C4-2B (cell line): ENCODE results near the gene GGPS1.
A peak's percentile ranks its signal among the peaks of the same experiment; 100 is the strongest.
"Not testable (repeated sequence)": the region's sequence is repeated elsewhere in the genome, so short reads cannot be mapped to it uniquely, and the experiment has no call there.

Experiments used
- H3K27ac ChIP-seq: fragments of 450-650 bp; 2 replicates; pipeline ENCODE4 v1.5.1; 2017
- ZFX ChIP-seq: fragments of 450-650 bp; IDR thresholded peaks from 2 replicates; pipeline ENCODE4 v1.6.1; 2017
- TF ChIP-seq, protein P1 (sequence below): fragments of 450-650 bp; conservative IDR thresholded peaks from 2 replicates; pipeline ENCODE4 v1.5.1; 2017; ENCODE audit warnings: mild to moderate bottlenecking

GGPS1 gene

DNA sequence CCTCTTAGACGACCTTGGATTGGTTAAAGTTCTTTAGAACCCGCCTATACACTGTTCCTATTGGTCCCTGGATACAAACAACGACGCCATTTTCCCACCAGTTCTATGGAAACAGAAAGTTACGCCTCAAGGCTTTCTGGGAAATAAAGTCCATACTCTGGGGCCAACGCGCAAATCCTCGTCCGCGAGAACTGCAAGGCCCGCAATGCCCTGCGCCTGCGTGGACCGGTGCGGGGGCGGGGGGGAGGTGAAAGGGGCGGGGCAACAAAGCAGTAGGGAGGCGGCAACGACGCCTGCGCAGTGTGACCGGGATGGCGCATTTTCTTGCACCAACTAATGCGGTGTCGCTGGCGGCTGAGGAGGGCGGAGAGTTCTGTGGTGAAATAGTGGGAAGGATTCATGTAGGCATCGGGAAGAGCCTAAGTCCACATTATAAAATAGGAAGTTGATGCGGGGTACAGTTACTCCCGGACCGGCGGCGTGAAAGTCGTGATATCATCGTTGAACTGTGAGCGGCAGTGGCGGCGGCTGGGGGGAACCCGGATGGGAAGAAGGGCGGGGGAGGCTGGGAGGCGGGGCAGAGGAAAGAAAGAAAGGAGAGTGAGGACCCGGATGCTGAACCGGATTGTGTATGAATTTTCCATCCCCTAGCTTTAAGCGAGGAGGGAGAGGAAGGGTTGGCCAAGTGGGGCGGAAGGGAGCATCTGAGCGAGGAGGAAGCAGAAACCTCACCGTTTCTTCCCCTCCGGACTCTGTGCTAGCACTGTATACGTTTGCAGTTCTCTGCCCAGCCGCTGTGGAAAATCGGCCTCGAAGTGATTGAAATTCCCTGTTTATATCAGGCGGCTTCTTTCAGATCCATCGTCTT is at the start of gene GGPS1:
GGPS1 (plus strand) TSS at position 300 of the 868 bp plus-strand sequence. CDS start 6,695 bp downstream, outside the sequence.
- TF ChIP-seq, protein P1, sequence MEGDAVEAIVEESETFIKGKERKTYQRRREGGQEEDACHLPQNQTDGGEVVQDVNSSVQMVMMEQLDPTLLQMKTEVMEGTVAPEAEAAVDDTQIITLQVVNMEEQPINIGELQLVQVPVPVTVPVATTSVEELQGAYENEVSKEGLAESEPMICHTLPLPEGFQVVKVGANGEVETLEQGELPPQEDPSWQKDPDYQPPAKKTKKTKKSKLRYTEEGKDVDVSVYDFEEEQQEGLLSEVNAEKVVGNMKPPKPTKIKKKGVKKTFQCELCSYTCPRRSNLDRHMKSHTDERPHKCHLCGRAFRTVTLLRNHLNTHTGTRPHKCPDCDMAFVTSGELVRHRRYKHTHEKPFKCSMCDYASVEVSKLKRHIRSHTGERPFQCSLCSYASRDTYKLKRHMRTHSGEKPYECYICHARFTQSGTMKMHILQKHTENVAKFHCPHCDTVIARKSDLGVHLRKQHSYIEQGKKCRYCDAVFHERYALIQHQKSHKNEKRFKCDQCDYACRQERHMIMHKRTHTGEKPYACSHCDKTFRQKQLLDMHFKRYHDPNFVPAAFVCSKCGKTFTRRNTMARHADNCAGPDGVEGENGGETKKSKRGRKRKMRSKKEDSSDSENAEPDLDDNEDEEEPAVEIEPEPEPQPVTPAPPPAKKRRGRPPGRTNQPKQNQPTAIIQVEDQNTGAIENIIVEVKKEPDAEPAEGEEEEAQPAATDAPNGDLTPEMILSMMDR = 0 out of 2 replicates have a peak, but pooled peaks have one; percentile 25
- TF ChIP-seq ZFX = no peak
- peak within 1 kb of the TSS; percentile 99 for H3K27ac ChIP-seq

DNA sequence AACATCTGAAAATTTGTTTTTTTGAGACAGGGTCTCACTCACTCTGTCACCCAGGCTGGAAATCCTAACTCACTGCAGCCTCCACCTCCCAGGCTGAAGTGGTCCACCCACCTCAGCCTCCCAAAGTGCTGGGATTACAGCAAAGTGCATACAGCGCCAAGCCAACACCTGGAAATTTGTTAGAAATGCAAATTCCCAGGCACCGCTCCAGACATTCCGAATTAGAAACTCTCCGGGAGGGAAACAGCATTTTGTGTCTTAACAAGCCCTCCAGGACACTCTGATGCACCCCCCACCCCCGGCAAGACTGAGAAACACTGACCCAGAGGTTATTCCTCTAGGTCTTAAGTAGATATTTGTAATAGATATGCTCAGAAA is 49.5 kb upstream of the GGPS1 start:
- no peak overlapping the region for H3K27ac ChIP-seq
- no peak for TF ChIP-seq ZFX
- TF ChIP-seq, protein P1 = no peak

DNA sequence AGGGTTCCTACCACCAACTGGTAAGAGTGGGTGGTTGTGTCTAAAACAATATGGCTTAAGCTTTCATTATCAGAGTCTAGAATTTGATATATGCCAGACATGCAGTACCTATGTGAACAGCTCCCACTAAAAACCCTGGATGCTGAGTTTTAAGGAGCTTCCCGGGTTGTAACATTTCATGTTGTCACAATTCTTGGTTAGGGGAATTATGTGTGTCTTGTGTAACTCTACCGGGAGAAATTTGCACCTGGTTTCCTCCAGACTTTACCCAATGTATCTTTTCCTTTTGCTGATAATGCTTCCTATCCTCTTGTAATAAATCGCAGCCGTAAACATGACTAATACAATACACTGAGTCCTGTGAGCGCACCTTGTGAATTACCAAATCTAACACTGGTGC is 48.7 kb upstream of the GGPS1 start:
- H3K27ac ChIP-seq = no peak overlapping the region
- TF ChIP-seq ZFX = no peak
- TF ChIP-seq, protein P1 = no peak

DNA sequence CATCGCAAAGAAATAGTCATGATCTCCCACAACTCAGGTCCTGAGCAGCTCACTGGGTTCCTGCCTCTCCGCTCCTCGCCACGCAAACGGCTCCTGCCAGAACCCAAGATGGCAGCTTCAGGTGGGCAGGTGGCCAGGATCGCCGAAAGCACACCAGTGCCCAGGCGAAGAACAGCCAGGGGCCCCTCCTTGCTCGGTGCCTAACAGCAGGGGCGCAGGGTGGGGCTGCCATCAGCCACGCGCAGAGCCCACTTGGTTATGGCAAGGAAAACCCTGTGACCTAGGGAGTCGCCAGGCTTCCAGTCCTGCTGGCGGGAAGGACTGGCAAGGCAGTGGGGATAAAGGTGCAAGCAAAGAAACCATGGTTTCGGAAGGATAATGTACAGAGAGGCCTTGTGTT is 47.9 kb upstream of the GGPS1 start:
- TF ChIP-seq, protein P1 = no peak
- no peak for TF ChIP-seq ZFX
- H3K27ac ChIP-seq = no peak overlapping the region

DNA sequence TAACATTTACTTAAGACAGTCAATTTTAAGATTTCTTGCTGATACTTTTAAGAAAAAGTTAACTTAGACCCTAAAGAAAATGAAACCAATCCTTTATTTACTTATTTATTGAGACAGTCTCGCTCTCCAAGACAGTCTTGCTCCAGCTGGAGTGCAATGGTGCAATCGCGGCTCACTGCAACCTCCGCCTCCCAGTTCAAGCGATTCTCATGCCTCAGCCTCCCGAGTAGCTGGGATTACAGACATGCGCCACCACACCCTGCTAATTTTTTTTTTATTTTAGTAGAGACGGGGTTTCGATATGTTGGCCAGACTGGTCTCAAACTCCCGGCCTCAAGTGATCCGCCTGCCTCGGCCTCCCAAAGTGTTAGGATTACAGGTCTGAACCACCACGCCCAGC is 44.7 kb upstream of the GGPS1 start:
- not testable (repeated sequence) for H3K27ac ChIP-seq

DNA sequence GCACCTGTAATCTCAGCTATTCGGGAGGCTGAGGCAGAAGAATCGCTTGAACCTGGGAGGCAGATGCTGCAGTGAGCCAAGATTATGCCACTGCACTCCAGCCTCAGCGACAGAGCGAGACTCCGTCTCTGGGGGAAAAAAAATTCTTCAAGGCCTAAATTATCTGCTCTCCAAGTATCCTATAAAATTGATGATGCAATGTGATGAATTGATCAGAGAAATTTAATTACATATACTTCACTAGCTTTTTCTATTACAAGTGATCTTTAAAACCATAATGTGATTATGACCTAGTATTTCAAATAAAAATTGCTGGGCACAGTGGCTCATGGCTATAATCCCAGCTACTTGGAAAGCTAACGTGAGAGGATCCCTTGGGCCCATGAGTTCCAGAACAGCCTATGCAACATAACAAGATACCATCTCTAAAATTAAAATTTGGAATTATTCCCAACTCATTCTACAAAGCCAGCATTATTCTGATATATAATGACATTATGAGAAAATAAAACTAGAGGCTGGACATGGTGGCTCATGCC is 44.1 kb upstream of the GGPS1 start:
- TF ChIP-seq ZFX = no peak
- TF ChIP-seq, protein P1 = no peak
- H3K27ac ChIP-seq = no peak overlapping the region

DNA sequence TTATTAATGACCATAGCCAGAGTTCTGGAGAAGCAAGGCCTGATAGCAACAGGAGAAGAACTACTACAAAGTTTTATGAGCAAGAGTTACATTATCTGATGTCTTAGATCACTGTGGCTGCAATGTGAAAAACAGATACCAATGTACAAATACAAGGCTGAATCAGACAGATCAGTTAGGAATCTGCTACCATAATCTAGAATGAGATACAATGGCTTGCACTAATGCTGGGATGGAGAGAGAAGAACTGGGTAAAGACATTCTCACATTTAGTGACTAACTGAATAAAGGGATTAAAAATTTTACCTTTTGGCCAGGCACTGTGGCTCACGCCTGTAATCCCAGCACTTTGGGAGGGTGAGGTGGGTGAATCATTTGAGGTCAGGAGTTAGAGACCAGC is 41.7 kb upstream of the GGPS1 start:
- no peak for TF ChIP-seq ZFX
- TF ChIP-seq, protein P1 = no peak
- H3K27ac ChIP-seq = no peak overlapping the region
